Measurements from ENCODE around the gene WTAP.
"Not testable (repeated sequence)": the region's sequence is repeated elsewhere in the genome, so short reads cannot be mapped to it uniquely, and the experiment has no call there.

Gene WTAP

DNA sequence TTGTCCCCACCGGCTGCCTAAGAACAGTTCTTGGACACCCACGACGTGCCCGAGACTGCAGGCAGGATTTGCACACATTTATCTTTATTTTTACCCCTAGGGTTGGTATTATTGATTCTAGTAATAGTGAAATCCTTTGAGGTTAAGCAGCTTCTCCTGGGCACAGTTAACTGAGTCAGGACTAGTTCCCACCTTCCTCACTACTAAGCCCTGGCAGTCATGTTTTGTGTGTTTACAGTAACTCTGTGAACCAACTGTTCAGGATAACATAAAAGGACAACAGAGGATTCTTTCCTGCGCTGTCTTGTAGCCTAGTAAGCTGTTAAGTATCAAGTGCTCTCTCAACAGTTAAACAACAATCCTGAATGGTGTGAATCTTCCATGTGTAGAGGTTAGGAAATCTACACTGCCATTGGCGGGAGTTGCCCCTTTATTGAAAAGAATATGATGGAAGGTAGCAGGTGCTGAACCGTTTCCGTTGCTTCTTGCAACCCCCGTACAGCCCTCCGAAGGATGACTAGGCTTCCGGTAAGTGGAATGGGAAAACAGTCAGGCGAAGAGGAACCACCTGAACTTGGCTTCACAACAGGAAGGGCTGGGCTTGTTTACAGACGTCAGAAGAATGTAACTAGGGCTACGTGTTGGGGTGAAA, 33.3 kb upstream of the WTAP start:
- peak; percentile 38 for DNase-seq

DNA sequence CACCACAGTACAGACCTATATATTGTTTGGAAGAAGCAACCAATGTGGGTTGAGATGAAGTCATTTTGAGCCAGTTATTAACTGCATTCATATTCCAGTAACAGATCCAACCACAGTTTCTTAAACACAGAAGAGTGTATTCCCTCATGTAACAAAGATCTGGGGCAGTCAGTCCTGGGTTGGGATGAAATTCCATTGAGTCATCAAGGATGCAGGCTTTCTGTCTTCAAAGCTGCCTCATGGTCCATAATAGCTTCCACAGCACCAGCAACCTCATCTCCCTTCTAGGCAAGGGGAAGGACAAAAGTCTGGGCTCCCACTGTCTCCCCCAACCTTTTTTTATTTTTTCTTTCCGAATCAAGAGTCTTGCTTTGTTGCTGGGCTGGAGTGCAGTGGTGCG, 31.3 kb upstream of the WTAP start:
- DNase-seq = no peak

DNA sequence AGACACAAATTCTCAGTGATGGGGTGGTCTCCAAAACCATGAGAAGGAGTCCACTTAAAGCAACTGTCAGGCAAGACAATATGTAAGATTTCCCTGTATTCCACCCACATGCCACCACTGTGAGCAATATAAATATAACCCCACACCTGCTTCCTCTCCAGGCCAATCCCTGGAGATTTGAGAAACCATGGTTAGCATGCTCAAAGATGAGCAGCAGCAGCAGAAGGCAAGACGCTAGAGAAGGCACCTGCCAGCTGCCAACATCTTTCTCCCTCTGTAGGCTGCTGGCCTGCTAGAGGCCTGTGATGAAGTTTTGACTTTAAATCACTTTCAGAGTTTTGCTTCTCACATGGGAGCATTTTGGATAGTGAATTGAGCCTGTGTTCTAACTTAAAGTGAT, 26.3 kb upstream of the WTAP start:
- DNase-seq = no peak

DNA sequence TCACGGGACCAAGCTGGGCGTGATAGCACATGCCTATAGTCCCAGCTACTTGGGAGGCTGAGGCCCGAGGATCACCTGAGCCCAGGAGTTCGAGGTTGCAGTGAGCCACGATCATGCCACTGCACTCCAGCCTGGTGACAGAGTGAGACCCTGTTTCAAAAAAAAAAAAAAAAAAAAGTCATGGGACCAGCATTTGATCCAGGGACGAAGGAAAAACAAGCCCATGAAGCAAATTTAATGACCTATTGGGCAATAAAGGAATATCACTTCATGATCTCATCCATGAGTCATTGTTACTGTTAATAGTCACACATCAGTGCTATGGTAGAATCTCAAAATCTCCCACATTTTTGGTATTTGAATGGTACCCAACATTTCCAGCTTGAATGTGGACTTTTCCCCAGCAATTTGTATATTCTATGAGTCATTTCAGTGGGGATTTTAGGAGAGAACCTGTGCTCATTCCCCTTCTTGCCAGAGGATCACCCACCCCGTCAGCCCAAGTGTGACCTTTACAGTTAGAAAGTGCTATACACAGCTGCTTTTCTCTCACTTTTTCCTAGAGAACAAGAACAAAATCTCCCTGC, 25.8 kb upstream of the WTAP start:
- DNase-seq = no peak

DNA sequence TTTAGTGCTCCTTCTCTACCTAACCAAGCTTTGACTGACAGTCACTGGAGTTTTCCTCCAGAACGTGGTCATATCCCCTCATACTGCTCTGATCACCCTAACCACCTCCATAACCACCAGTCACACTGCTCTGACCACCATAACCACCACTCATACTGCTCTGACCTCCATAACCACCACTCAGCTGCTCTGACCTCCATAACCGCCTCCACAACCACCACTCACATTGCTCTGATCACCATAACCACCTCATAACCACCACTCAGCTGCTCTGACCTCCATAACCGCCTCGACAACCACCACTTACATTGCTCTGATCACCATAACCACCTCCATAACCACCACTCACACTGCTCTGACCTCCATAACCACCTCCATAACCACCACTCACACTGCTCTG, 16.7 kb upstream of the WTAP start:
- not testable (repeated sequence) for DNase-seq

DNA sequence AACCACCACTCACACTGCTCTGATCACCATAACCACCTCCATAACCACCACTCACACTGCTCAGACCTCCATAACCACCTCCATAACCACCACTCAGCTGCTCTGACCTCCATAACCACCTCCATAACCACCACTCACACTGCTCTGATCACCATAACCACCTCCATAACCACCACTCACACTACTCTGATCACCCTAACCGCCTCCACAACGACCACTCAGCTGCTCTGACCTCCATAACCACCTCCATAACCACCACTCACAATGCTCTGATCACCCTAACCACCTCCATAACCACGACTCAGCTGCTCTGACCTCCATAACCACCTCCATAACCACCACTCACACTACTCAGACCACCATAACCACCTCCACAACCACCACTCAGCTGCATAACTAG, 14.9 kb upstream of the WTAP start:
- not testable (repeated sequence) for DNase-seq

DNA sequence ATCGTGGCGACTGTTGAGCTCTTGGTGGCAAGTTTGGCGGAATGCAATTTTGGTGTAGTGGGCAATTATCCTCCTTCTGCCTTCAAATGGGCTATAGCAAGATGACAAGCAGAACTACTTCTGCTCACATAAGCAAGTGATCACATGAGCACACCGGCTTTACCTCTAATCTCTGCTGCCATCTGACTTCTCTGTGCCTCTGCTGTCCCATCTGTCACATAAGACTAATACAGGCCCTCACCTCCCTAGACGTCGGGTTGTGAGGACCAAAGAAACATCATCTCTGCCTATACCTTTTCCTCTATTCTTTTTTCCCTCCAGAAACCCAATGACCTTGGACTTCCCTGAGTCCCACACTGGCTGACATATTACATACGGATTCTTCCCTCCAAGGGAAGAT, 13.3 kb upstream of the WTAP start:
- DNase-seq = no peak

DNA sequence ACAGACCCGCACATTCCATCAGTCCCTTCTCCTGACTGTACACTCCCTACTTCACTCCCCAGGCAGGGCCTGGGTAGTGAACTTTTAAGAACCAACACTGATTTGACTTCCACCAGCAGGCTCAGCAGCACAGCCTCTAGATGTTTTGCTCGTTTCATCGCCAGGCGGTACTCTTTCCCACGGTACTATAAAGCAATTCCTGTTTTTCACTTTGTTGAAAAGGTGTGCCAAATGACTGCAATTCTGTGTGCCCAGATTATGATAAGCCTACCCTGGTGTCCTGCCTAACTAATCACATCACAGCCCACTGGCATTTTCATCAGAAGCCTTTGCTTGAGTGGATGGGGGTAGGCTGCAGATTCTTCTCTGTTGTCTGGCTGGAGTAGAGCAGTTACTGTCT, 12.9 kb upstream of the WTAP start:
- no peak for DNase-seq

DNA sequence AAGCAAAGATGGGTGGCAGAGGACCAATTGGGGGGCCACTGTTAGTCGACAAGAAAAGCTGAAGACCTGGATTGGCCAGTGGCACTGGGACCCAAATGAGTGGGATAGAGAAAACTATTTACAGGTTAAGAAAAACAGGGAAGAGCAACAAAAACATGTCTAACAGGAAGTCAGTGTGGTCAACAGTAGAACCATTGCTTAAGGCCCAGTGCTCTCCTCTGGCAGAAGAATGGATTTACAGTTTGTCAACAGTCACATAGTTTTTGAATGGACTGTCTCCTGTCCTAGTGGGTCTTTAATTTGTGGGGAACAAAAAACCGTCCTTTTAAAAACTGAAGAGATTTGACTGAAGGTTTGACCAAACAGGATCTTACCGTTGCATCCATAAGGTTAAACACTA, 12.1 kb upstream of the WTAP start:
- DNase-seq = no peak

DNA sequence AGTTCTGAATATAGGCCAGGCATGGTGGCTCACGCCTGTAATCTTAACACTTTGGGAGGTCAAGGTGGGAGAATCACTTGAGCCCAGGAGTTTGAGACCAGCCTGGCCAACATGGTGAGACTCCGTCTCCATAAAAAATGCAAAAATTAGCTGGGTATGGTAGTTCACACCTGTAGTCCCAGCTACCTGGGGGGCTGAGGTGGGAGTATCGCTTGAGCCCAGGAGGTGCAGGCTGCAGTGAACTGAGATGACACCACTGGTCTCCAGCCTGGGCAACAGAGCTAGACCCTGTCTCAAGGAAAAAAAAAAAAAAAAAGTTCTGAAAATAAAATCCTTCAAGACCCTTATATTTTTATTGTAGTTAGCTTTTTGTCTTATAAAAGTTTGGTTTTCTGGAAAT, 11.7 kb upstream of the WTAP start:
- DNase-seq = no peak

DNA sequence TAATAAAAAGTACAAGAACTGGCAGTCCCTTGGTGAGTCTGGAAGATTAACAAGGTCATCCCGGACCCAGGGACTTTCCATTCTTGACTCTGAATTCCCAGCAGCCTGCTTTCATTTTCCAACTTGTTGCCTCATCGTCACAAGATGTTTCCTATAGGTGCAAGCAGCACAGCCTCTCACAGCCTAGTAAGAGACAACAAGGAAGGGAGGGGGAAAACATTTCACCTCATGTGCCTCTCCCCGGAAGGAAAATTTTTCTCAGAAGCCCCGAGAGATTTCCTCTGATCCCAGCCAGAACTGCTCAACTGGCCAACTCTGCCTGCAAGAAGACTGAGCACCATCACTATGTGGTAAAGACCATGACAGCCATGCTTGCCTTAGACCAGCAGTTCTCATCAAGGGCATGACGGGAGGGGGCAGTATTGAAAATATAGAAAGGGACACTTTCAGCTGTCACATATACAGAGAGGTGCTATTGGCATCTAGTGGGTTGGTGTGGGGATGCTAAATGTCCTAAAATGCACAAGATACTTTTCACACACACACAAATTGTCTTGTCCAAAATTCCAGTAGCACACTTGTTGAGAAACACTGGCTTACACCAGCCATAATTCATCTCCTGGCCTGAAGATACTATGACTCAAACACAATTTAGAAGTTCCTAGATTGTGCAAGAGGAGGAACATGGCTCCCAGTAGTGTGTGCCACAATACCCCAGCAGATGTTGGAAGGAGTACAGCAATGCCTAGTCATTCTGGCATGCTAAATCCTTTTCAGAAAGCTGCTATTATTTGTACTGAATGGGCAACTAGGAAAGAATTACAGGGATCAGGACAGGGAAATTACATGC, 10.8 kb upstream of the WTAP start:
- no peak for DNase-seq

DNA sequence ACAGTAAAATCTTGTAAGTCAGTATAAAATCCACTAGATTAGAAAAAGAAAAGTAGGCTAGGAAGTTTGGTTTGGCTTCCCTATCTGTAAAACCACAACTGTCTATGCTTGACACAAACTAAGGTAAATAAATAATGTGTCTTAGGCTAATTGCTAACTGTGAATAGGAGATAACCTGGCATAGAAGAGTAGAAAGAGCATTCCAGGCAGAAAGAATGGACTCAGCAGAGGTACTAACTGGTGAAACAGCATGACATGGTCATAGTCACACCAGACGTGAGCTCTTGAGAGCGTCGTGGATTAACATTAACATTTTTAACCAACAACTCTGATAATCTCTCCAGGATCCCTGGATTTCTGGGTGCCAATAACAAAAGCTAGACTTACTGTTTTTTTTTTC, 8.7 kb upstream of the WTAP start:
- no peak for DNase-seq

DNA sequence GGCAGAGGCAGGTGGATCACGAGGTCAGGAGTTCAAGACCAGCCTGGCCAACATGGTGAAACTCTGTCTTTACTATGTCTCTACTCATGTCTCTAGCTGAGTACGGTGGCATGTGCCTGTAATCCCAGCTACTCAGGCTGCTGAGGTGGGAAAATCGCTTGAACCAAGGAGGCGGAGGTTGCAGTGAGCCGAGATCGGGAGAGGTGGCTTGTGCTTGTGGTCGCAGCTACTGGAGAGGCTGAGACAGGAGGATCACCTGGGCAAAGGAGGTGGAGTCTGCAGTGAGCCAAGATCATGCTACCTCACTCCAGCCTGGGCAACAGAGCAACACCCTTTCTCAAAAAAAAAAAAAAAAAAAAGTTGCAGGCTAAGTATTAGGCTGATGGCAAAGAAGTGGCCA, 8.0 kb upstream of the WTAP start:
- no peak for DNase-seq

DNA sequence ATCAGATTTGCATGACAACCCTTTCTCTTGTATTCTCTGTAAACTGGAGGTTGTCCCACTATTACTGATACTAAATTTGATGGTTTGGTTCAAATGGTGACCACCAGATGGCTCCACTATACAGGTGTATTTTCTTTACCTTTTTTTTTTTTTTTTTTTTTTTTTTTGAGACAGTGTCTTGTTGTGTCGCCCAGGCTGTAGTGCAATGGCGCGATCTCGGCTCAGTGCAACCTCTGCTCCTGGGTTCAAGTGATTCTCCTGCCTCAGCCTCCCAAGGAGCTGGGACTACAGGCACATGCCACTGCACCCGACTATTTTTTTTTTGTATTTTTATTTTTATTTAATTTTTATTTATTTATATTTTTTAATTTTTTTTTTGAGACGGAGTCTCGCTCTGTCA, 6.6 kb upstream of the WTAP start:
- peak; percentile 21 for DNase-seq

DNA sequence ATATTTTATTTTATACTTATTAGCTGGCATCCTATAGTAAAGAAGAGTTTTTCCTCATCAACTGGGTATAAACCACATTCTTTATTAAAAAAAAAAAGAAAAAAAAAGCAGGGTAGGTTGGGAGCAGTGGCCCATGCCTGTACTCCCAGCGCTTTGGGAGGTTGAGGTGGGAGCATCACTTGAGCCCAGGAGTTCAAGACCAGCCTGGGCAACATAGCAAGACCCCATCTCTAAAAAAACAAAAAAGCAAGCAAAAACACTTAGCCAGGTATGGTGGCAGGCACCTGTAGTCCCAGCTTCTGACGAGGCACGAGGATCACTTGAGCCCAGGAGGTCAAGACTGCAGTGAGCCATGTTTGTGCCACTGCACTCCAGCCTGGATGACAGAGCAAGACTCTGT, 5.3 kb upstream of the WTAP start:
- not testable (repeated sequence) for DNase-seq

DNA sequence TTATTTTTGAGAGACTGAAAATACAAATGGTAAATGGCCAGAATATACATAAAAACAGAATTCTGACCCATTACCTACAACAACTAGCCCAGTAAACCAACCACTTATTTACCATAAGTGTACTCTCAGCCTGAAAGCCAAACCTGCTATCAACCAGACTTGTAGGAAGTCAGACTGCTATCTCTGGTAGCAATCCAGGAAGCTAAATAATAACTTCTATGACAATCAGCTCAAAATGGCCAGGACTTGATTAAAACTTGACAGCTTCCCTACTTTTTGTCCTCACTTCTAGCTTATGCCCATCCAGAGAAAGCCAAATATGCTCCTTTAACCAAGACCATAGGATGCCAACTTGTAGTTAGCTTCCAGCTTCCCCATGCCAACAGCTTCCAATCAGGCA, 4.7 kb upstream of the WTAP start:
- no peak for DNase-seq

DNA sequence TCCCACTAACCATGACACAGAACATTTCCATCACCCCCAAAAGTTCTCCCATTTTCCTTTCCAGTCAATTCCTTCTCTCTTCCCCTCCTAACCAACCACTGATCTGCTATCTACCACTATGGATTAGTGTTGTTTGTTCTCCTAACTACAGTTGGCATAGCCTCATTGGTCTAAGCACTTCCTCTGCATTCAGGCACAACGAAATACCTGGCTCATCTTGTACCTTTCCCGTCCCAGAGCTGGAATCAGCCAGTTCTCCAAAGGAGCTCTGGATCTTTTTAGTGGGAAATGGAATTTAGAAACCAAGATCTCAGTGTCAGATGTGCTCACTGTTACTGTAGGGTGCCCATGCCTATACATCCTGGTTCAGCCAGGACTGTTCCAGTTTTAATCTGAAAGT, 4.0 kb upstream of the WTAP start:
- no peak for DNase-seq

DNA sequence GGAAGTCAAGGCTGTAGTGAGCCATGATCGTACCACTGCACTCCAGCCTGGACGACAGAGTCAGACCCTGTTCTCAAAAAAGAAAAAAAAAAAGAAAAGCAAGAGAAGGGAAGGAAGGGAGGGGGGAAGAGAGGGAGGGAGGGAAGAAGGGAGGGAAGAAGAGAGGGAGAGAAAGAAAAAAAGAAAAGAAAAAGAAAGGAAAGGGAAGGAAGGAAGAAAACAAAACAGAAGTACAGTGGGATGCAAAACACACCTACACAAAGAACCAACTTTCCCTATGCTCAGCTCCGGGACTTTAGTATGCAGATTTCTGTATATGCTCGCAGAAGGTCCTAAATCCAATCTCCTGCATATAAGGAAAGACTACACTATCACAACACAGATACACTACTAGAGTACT, 2.5 kb upstream of the WTAP start:
- no peak for DNase-seq

DNA sequence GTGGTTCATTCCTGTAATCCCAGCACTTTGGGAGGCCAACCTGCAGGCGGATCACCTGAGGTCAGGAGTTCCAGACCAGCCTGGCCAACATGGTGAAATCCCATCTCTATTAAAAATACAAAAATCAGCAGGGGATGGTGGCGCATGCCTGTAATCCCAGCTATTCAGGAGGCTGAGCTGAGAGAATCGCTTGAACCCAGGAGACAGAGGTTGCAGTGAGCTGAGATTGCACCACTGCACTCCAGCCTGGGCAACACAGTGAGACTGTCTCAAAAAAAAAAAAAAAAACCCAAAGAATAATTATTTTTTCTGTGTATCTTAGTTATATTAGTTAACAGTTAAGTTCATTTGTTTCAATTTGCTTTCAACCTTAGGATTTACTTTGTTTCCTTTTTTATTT, 2.1 kb upstream of the WTAP start:
- DNase-seq = not testable (repeated sequence)

DNA sequence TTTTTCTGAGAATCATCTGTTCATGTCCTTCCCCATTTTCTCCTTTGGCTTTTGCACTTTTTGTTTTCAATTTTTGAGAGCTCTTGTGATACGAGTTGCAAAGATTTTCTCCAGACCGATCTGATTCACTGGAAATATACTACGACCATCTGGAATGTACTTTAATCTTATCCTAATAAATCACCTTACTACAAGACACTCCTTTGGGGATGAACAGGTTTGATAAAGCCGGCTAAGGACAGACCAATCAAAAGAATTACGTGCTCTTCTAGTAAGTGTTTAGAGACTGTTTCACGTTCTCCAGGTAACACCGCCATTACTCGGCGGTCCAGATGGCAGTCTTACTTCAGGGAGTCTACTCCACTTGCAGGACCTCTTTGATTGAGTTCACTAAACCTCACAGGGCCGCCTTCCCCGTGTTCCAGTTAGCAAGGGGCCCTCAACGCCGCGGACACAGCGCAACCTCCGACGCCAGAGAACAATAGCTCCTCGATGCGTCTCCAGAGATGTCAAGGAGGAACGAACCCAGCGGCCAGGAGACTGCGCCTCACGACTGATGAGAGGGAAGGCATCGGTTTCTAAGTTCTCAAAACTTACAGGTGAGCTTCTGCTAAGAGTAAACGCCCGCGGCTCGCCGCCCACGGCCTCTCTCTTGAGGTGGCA, 920 bp upstream of the WTAP start:
- no peak for DNase-seq

DNA sequence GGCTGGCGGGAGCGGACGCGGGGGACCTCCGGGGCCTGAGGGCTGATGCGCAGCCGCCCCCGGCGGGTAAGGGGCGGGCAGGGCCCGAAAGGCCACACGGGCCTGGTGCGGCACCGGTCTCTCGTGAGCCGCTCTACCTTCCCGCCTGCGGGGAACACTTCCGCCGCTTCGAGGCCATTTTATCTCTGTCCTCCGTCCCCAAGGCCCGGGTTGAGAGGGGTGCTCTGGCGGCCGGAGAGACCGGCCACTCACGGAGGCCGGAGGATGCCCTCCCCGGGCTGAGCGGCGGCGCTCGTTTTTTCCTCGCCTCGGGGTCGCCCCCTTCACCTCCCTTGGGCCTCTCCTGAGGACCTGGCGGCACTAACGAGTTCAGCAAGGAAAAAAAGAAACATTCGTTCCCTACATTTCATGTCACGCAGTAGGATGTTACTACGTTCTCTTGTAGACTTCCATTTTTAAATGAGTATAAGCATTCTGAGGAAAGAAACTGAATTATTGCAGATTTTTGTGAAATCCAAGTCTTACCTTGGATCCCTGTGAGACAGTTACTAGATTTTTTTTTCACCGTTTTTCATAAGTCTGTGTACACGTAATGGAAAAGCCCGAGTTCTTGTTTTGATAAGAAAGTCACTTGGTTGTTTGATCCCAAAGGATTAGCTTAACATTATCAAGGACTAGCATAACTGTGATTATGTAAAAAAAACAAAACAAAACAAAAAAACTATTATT, 575 bp downstream of the WTAP start:
- no peak for DNase-seq

DNA sequence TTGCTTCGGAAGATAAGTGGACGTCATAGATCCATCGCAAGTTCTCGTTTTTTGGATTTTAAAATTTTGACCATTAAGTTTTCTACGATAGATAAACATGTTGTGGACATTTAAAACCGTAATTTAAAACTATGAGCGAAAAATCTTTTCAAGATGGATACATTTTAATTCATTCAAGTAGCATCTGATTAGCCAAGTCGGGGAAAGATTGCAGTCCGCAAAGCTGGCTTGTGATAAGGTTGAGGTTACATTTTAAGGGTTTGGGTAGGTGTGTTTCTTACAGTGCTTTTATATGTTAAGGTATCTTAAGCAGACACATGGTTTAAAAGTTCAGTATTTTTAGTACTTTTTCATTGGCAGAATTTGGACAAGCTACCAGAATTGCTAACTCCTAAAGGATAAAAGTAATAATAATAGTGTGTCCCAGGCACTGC, 1.2 kb downstream of the WTAP start:
- DNase-seq = no peak
